HL-60 (cell line): ENCODE results near the gene ECEL1.

ENCODE experiments used
- DNase-seq, 2 experiments: peaks; one replicate each; pipeline ENCODE4 v3.0.0-alpha.2; 2010 to 2020; ENCODE audit warnings: low read depth in 1 of 2, low spot score in 1 of 2
- H3K27ac ChIP-seq: fragments of 250-450 bp; sonication (Bioruptor Pico); replicated peaks from 2 replicates; pipeline ENCODE4 v1.5.1; 2020; ENCODE audit warnings: mild to moderate bottlenecking, moderate library complexity
- H3K27me3 ChIP-seq: fragments of 250-450 bp; sonication (Bioruptor Pico); 2 replicates; pipeline ENCODE4 v1.5.1; 2021; ENCODE audit warnings: mild to moderate bottlenecking, moderate library complexity; ENCODE audit not compliant: insufficient read depth, poor library complexity, severe bottlenecking
- H3K4me3 ChIP-seq: replicated peaks from 2 replicates; pipeline ENCODE4 v1.5.1; 2011; ENCODE audit warnings: mild to moderate bottlenecking, control low read depth, low read length; ENCODE audit not compliant: insufficient read depth
- GABPA ChIP-seq: IDR thresholded peaks from 2 replicates; pipeline ENCODE4 v1.6.1; 2012; ENCODE audit warnings: low read depth
- POLR2AphosphoS5 ChIP-seq: IDR thresholded peaks from 2 replicates; pipeline ENCODE4 v1.6.1; 2012; ENCODE audit warnings: low read depth
- SPI1 ChIP-seq: IDR thresholded peaks from 2 replicates; pipeline ENCODE4 v1.6.1; 2012; ENCODE audit warnings: low read depth, mild to moderate bottlenecking, borderline replicate concordance
- TF ChIP-seq, protein P1 (sequence below): IDR thresholded peaks from one replicate; pipeline ENCODE4 v1.5.1; 2011; ENCODE audit warnings: low read length, control low read depth, inconsistent platforms; ENCODE audit not compliant: insufficient read depth
- TF ChIP-seq, protein P2 (sequence below): IDR thresholded peaks from 2 replicates; pipeline ENCODE4 v1.6.1; 2012; ENCODE audit warnings: low read depth; ENCODE audit not compliant: insufficient replicate concordance

Gene ECEL1

DNA sequence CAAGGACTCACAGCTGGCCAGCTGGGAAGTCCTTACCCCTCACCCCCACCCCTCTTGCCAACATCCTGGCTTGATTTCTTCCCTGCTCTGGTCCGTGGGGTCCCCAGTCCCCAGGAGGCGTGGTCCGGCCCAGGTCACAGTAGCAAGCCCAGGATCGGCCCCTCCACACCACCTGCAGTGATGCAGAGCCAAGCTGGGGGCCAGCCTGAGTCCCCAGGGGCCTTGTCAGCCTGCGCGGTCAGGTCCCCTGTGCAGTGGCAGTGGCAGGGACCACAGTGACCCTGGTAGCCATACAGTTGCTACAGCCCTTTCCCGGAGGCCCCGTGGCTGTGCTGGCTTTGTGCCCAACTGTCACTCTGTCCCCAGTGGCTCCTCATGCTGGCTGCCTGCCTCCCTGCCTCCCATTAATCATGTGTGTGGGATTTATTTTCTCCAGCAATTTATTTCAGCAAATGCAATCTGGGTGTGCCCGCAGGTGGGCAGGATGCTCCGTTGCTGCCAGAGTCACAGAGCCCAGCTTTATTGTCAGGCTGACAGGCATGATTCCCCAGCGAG, 23.8 kb upstream of the ECEL1 start:
- Histone ChIP-seq H3K4me3 (no peak overlapping the region), H3K27me3 (peaks cover 4% of the 10 kb centered on the region), H3K27ac (no peak overlapping the region)
- TF ChIP-seq, protein P1, sequence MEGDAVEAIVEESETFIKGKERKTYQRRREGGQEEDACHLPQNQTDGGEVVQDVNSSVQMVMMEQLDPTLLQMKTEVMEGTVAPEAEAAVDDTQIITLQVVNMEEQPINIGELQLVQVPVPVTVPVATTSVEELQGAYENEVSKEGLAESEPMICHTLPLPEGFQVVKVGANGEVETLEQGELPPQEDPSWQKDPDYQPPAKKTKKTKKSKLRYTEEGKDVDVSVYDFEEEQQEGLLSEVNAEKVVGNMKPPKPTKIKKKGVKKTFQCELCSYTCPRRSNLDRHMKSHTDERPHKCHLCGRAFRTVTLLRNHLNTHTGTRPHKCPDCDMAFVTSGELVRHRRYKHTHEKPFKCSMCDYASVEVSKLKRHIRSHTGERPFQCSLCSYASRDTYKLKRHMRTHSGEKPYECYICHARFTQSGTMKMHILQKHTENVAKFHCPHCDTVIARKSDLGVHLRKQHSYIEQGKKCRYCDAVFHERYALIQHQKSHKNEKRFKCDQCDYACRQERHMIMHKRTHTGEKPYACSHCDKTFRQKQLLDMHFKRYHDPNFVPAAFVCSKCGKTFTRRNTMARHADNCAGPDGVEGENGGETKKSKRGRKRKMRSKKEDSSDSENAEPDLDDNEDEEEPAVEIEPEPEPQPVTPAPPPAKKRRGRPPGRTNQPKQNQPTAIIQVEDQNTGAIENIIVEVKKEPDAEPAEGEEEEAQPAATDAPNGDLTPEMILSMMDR: no peak
- TF ChIP-seq POLR2AphosphoS5 (no peak), SPI1 (no peak), GABPA (no peak)
- TF ChIP-seq, protein P2, sequence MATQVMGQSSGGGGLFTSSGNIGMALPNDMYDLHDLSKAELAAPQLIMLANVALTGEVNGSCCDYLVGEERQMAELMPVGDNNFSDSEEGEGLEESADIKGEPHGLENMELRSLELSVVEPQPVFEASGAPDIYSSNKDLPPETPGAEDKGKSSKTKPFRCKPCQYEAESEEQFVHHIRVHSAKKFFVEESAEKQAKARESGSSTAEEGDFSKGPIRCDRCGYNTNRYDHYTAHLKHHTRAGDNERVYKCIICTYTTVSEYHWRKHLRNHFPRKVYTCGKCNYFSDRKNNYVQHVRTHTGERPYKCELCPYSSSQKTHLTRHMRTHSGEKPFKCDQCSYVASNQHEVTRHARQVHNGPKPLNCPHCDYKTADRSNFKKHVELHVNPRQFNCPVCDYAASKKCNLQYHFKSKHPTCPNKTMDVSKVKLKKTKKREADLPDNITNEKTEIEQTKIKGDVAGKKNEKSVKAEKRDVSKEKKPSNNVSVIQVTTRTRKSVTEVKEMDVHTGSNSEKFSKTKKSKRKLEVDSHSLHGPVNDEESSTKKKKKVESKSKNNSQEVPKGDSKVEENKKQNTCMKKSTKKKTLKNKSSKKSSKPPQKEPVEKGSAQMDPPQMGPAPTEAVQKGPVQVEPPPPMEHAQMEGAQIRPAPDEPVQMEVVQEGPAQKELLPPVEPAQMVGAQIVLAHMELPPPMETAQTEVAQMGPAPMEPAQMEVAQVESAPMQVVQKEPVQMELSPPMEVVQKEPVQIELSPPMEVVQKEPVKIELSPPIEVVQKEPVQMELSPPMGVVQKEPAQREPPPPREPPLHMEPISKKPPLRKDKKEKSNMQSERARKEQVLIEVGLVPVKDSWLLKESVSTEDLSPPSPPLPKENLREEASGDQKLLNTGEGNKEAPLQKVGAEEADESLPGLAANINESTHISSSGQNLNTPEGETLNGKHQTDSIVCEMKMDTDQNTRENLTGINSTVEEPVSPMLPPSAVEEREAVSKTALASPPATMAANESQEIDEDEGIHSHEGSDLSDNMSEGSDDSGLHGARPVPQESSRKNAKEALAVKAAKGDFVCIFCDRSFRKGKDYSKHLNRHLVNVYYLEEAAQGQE: no peak
- DNase-seq: no peak

DNA sequence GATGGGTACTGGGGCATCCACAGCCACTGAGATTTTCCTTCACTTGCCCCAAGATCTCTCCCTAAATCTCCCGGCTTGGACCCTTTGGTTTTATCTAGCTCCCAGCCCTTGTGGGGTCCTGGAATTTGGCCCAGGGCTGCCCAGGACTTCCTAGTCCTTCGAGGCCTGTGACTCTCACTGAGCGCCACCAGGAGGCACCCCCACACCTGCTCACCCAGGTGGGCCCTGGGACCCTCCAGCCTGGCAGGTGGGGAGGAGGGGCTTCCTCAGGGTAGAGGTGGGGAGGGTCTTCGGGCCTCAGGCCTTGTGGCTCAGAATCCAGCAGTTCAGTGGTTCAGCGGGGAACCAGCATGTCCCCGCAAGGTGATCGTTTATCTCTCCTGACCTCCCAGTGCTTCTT, 20.6 kb upstream of the ECEL1 start:
- no peak for DNase-seq
- Histone ChIP-seq H3K27ac (no peak overlapping the region), H3K4me3 (no peak overlapping the region), H3K27me3 (peaks cover 27% of the 10 kb centered on the region)
- TF ChIP-seq, protein P1: no peak
- no peak for TF ChIP-seq GABPA
- TF ChIP-seq SPI1: no peak
- TF ChIP-seq, protein P2: no peak
- no peak for TF ChIP-seq POLR2AphosphoS5

DNA sequence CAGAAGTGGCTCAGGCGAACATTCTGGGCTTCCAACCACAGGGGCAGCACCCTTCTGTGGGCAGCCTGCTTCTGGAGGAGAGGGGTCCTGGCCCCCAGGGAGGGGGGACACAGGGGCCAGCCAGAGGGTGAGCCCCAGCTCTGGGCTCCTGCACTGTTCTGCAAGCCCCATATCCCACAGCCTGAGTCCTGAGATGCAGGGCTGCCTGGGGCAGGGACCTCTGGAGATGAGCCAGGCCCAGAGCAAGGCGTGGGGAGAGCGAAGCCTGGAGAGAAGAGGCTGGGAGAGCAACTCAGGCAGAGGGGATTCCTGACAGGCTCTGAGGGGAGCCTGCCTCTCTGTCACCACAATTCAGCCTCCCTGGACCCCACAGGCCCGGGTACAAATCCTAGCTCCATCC, 19.1 kb upstream of the ECEL1 start:
- no peak for DNase-seq
- TF ChIP-seq POLR2AphosphoS5 (no peak), SPI1 (no peak), GABPA (no peak)
- TF ChIP-seq, protein P1: no peak
- TF ChIP-seq, protein P2: no peak
- Histone ChIP-seq H3K27me3 (peaks cover 33% of the 10 kb centered on the region), H3K27ac (no peak overlapping the region), H3K4me3 (no peak overlapping the region)
